ENCODE data around the gene NOTCH4.
A peak's percentile ranks its signal among the peaks of the same experiment; 100 is the strongest.

NOTCH4 gene

DNA sequence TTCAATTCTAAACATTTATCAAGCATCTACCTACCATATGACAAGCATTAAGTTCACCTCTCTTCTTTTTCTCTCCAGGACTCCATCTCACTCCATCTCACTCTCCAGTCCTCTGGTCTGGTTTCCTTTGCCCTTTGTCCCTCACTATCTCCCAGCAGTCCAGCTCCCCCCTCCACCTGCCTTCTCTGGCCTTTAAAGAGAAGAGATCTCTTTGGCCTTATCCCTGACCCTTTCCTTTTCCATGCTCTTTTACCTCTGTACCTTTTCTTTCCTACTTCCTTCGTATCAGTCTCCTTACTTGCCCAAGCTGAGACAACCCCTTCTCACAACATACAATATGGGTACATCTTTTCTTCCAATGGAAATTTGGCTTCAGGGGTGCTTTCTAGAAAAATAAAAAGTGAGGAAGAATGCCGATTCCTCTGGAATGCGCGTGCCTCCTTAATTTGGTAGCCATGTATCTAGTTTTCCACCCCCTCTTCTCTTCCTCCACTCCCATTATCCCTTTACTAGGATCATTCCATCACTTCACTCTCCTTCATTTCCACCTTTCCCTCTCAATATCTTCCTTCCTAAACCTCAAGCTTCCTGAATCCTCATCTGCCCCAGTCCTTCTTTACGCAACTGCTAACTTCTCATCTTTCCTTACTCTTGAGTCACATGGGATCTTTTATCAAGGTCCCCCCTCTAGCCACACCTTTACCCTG is 47.2 kb downstream of the NOTCH4 start (continued):
- no peak for TF ChIP-seq ZNF830 (tag by site-specific recombination; IDR thresholded peaks at IDR 0.05; ENCODE audit: low read depth)
- TF ChIP-seq, protein P1, sequence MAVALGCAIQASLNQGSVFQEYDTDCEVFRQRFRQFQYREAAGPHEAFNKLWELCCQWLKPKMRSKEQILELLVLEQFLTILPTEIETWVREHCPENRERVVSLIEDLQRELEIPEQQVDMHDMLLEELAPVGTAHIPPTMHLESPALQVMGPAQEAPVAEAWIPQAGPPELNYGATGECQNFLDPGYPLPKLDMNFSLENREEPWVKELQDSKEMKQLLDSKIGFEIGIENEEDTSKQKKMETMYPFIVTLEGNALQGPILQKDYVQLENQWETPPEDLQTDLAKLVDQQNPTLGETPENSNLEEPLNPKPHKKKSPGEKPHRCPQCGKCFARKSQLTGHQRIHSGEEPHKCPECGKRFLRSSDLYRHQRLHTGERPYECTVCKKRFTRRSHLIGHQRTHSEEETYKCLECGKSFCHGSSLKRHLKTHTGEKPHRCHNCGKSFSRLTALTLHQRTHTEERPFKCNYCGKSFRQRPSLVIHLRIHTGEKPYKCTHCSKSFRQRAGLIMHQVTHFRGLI (tag by site-specific recombination; IDR thresholded peaks at IDR 0.05): no peak
- no peak for TF ChIP-seq ZNF629 (tag by site-specific recombination; IDR thresholded peaks at IDR 0.05)
- no peak for TF ChIP-seq ZNF274 (IDR thresholded peaks at IDR 0.05; ENCODE audit: low read length)
- no peak for TF ChIP-seq ZNF274 (tag by site-specific recombination; IDR thresholded peaks at IDR 0.05; ENCODE audit: borderline replicate concordance)
- no peak for TF ChIP-seq MEIS1 (CRISPR knock-in tag; IDR thresholded peaks at IDR 0.05; ENCODE audit: borderline replicate concordance)
- TF ChIP-seq YY2 (tag by site-specific recombination; IDR thresholded peaks at IDR 0.05): no peak
- 0 out of 2 replicates have a peak, but pooled peaks have one; percentile 31 for TF ChIP-seq ZNF223 (tag by site-specific recombination; IDR thresholded peaks at IDR 0.05)
- TF ChIP-seq, protein P2, sequence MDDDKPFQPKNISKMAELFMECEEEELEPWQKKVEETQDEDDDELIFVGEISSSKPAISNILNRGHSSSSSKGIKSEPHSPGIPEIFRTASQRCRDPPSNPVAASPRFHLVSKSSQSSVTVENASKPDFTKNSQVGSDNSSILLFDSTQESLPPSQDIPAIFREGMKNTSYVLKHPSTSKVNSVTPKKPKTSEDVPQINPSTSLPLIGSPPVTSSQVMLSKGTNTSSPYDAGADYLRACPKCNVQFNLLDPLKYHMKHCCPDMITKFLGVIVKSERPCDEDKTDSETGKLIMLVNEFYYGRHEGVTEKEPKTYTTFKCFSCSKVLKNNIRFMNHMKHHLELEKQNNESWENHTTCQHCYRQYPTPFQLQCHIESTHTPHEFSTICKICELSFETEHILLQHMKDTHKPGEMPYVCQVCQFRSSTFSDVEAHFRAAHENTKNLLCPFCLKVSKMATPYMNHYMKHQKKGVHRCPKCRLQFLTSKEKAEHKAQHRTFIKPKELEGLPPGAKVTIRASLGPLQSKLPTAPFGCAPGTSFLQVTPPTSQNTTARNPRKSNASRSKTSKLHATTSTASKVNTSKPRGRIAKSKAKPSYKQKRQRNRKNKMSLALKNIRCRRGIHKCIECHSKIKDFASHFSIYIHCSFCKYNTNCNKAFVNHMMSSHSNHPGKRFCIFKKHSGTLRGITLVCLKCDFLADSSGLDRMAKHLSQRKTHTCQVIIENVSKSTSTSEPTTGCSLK (tag by site-specific recombination; IDR thresholded peaks at IDR 0.05): no peak
- no peak for TF ChIP-seq ZNF560 (tag by site-specific recombination; IDR thresholded peaks at IDR 0.05; ENCODE audit: borderline replicate concordance)
- TF ChIP-seq, protein P3, sequence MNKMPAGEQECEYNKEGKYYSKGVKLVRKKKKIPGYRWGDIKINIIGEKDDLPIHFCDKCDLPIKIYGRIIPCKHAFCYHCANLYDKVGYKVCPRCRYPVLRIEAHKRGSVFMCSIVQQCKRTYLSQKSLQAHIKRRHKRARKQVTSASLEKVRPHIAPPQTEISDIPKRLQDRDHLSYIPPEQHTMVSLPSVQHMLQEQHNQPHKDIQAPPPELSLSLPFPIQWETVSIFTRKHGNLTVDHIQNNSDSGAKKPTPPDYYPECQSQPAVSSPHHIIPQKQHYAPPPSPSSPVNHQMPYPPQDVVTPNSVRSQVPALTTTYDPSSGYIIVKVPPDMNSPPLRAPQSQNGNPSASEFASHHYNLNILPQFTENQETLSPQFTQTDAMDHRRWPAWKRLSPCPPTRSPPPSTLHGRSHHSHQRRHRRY (tag by site-specific recombination; IDR thresholded peaks at IDR 0.05): no peak
- no peak for TF ChIP-seq ZNF202 (tag by site-specific recombination; IDR thresholded peaks at IDR 0.05; ENCODE audit: borderline replicate concordance)
- TF ChIP-seq ZNF155 (tag by site-specific recombination; IDR thresholded peaks at IDR 0.05): no peak
- TF ChIP-seq, protein P4, sequence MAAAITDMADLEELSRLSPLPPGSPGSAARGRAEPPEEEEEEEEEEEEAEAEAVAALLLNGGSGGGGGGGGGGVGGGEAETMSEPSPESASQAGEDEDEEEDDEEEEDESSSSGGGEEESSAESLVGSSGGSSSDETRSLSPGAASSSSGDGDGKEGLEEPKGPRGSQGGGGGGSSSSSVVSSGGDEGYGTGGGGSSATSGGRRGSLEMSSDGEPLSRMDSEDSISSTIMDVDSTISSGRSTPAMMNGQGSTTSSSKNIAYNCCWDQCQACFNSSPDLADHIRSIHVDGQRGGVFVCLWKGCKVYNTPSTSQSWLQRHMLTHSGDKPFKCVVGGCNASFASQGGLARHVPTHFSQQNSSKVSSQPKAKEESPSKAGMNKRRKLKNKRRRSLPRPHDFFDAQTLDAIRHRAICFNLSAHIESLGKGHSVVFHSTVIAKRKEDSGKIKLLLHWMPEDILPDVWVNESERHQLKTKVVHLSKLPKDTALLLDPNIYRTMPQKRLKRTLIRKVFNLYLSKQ (tag by site-specific recombination; IDR thresholded peaks at IDR 0.05; ENCODE audit: borderline replicate concordance): no peak
- TF ChIP-seq ZNF600 (tag by site-specific recombination; IDR thresholded peaks at IDR 0.05): peak; percentile 23; the same call in 1 of the 2 replicates
- TF ChIP-seq ZNF501 (tag by site-specific recombination; IDR thresholded peaks at IDR 0.05): no peak
- TF ChIP-seq ZNF248 (tag by site-specific recombination; IDR thresholded peaks at IDR 0.05): no peak
- TF ChIP-seq GLIS1 (tag by site-specific recombination; IDR thresholded peaks at IDR 0.05): no peak
- 0 out of 2 replicates have a peak, but pooled peaks have one; percentile 5 for TF ChIP-seq MYNN (tag by site-specific recombination; IDR thresholded peaks at IDR 0.05; ENCODE audit: borderline replicate concordance)
- TF ChIP-seq ZNF529 (tag by site-specific recombination; IDR thresholded peaks at IDR 0.05; ENCODE audit: insufficient replicate concordance): no peak
- no peak for TF ChIP-seq KLF16 (tag by site-specific recombination; IDR thresholded peaks at IDR 0.05)
- no peak for TF ChIP-seq SCRT2 (tag by site-specific recombination; IDR thresholded peaks at IDR 0.05)
- TF ChIP-seq ZNF843 (tag by site-specific recombination; IDR thresholded peaks at IDR 0.05): no peak
- no peak; the same call in 1 of the 2 replicates for TF ChIP-seq ZNF10 (tag by site-specific recombination; IDR thresholded peaks at IDR 0.05)
- no peak for TF ChIP-seq ZNF114 (tag by site-specific recombination; IDR thresholded peaks at IDR 0.05)
- no peak for TF ChIP-seq ZNF664 (tag by site-specific recombination; IDR thresholded peaks at IDR 0.05)
- no peak for TF ChIP-seq ZNF121 (tag by site-specific recombination; IDR thresholded peaks at IDR 0.05)
- TF ChIP-seq, protein P5, sequence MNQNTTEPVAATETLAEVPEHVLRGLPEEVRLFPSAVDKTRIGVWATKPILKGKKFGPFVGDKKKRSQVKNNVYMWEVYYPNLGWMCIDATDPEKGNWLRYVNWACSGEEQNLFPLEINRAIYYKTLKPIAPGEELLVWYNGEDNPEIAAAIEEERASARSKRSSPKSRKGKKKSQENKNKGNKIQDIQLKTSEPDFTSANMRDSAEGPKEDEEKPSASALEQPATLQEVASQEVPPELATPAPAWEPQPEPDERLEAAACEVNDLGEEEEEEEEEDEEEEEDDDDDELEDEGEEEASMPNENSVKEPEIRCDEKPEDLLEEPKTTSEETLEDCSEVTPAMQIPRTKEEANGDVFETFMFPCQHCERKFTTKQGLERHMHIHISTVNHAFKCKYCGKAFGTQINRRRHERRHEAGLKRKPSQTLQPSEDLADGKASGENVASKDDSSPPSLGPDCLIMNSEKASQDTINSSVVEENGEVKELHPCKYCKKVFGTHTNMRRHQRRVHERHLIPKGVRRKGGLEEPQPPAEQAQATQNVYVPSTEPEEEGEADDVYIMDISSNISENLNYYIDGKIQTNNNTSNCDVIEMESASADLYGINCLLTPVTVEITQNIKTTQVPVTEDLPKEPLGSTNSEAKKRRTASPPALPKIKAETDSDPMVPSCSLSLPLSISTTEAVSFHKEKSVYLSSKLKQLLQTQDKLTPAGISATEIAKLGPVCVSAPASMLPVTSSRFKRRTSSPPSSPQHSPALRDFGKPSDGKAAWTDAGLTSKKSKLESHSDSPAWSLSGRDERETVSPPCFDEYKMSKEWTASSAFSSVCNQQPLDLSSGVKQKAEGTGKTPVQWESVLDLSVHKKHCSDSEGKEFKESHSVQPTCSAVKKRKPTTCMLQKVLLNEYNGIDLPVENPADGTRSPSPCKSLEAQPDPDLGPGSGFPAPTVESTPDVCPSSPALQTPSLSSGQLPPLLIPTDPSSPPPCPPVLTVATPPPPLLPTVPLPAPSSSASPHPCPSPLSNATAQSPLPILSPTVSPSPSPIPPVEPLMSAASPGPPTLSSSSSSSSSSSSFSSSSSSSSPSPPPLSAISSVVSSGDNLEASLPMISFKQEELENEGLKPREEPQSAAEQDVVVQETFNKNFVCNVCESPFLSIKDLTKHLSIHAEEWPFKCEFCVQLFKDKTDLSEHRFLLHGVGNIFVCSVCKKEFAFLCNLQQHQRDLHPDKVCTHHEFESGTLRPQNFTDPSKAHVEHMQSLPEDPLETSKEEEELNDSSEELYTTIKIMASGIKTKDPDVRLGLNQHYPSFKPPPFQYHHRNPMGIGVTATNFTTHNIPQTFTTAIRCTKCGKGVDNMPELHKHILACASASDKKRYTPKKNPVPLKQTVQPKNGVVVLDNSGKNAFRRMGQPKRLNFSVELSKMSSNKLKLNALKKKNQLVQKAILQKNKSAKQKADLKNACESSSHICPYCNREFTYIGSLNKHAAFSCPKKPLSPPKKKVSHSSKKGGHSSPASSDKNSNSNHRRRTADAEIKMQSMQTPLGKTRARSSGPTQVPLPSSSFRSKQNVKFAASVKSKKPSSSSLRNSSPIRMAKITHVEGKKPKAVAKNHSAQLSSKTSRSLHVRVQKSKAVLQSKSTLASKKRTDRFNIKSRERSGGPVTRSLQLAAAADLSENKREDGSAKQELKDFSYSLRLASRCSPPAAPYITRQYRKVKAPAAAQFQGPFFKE (tag by site-specific recombination; IDR thresholded peaks at IDR 0.05; ENCODE audit: borderline replicate concordance): peak; percentile 32; the same call in 1 of the 2 replicates
- no peak for TF ChIP-seq YY1 (tag by site-specific recombination; IDR thresholded peaks at IDR 0.05)

Measured in HEK293 (cell line).